ENCODE data around the gene DNAAF1. TPM values are rescaled to one million over a fixed set of nuclear protein-coding genes. Genes with fewer than 3 reads are reported as not detected.
A peak's percentile ranks its signal among the peaks of the same experiment; 100 is the strongest.

The DNAAF1 gene
- total and polyA plus RNA-seq, 2 of the 4 experiments (the other 2 are of a cell fraction): 0.05 TPM; not detected in 1

DNA sequence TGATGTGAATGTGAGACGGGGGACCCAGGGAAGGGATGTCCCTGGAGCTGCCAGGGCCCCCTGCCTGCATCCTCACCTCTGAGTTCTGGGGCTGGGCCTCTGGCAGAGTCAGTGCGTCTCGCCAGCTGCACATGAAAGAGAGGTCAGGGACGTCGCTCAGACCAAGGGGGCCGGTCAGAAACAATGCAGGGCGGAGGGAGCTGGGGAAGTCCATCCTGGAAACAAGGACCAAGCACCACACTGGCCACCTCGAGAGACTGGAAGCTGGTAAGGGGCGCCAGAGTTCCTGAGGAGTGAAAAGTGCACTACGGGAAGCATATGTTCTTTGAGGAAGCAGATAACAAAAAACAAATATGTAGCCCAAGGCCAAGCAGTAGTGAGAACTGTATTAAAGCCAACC is 39.7 kb downstream of the DNAAF1 start:
- H4K91ac ChIP-seq (ENCODE audit: insufficient read depth, low read depth, low read length): no peak overlapping the region
- no peak overlapping the region for H3K27ac ChIP-seq (ENCODE audit: insufficient read depth, low read length)
- dilution Hi-C loops (cut with HindIII; ENCODE audit: low sequenced_read_pairs, unreplicated experiment): no loop called here
- no TSS peak for BruUV-seq (replicated peaks)
- intact Hi-C loops (cut with micrococcal nuclease): no loop called here
- CTCF ChIA-PET: no interaction called here
- H3K56ac ChIP-seq (ENCODE audit: extremely low read depth, insufficient read depth, low read length): no peak overlapping the region
- H4K20me1 ChIP-seq (ENCODE audit: insufficient read depth, low read length): 0 out of 2 replicates have a peak, but pooled peaks cover 9% of the 10 kb centered on the region
- POLR2A ChIA-PET (ENCODE audit: unreplicated experiment): interaction anchor here (0.5 kb wide), 1 partner anchor 59 kb away, joined by 3 read pairs; no protein-coding TSS in a partner anchor
- no peak overlapping the region for H4K8ac ChIP-seq (ENCODE audit: low read depth in 2 of 2, low read length in 2 of 2)
- peaks cover 16 to 48% of the 10 kb centered on the region in 2 experiments for H3K79me1 ChIP-seq (ENCODE audit: low read depth in 1 of 2, low read length in 2 of 2)
- no peaks in the 10 kb centered on the region for H3K9me3 ChIP-seq (ENCODE audit: control insufficient read depth, insufficient read depth, low read length)
- no peak overlapping the region for H2BK5ac ChIP-seq (ENCODE audit: low read depth, low read length, poor library complexity, severe bottlenecking)
- no peak overlapping the region for H2AK5ac ChIP-seq (ENCODE audit: low read depth, low read length)
- peaks cover 3% of the 10 kb centered on the region for H3K4me1 ChIP-seq (ENCODE audit: control insufficient read depth, insufficient read depth, low read length)
- H3K18ac ChIP-seq (ENCODE audit: low read depth, low read length): no peak overlapping the region
- no peak for TF ChIP-seq BHLHE40 (IDR thresholded peaks at IDR 0.05; ENCODE audit: low read depth, low read length)
- TF ChIP-seq MAFK (IDR thresholded peaks at IDR 0.05; ENCODE audit: low read depth, low read length): no peak
- no peak for TF ChIP-seq SMC3 (IDR thresholded peaks at IDR 0.05; ENCODE audit: low read depth, low read length)
- TF ChIP-seq ELK1 (IDR thresholded peaks at IDR 0.05; ENCODE audit: borderline replicate concordance, low read depth, low read length): no peak
- no peak for TF ChIP-seq CEBPB (IDR thresholded peaks at IDR 0.05; ENCODE audit: low read depth, low read length)
- TF ChIP-seq USF2 (IDR thresholded peaks at IDR 0.05; ENCODE audit: low read depth, low read length): no peak
- no peak for TF ChIP-seq RAD21 (IDR thresholded peaks at IDR 0.05; ENCODE audit: low read length)
- no peak for TF ChIP-seq MXI1 (IDR thresholded peaks at IDR 0.05; ENCODE audit: borderline replicate concordance, low read depth, low read length)
- no peak for TF ChIP-seq POLR2A (IDR thresholded peaks at IDR 0.05; ENCODE audit: low read depth, low read length)
- no peak for TF ChIP-seq CHD1 (IDR thresholded peaks at IDR 0.05; ENCODE audit: low read depth, low read length)
- TF ChIP-seq, protein P1, sequence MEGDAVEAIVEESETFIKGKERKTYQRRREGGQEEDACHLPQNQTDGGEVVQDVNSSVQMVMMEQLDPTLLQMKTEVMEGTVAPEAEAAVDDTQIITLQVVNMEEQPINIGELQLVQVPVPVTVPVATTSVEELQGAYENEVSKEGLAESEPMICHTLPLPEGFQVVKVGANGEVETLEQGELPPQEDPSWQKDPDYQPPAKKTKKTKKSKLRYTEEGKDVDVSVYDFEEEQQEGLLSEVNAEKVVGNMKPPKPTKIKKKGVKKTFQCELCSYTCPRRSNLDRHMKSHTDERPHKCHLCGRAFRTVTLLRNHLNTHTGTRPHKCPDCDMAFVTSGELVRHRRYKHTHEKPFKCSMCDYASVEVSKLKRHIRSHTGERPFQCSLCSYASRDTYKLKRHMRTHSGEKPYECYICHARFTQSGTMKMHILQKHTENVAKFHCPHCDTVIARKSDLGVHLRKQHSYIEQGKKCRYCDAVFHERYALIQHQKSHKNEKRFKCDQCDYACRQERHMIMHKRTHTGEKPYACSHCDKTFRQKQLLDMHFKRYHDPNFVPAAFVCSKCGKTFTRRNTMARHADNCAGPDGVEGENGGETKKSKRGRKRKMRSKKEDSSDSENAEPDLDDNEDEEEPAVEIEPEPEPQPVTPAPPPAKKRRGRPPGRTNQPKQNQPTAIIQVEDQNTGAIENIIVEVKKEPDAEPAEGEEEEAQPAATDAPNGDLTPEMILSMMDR (conservative IDR thresholded peaks at IDR 0.05; ENCODE audit: low read depth, low read length): no peak
- no peak for TF ChIP-seq NFE2L2 (IDR thresholded peaks at IDR 0.05; ENCODE audit: low read depth, low read length)
- H3K4me3 ChIP-seq (ENCODE audit: insufficient read depth, low read depth, low read length): no peak overlapping the region
- H2BK20ac ChIP-seq (ENCODE audit: low read depth, low read length): no peak overlapping the region
- H3K36me3 ChIP-seq (ENCODE audit: control insufficient read depth, insufficient read depth, low read length): peaks cover 43% of the 10 kb centered on the region
- no peak for ATAC-seq (ENCODE audit: low read depth)
- H2AFZ ChIP-seq (replicated peaks; ENCODE audit: low read length, poor library complexity): no peak overlapping the region
- no peak overlapping the region for H2BK15ac ChIP-seq (ENCODE audit: low read depth, low read length)
- no peak overlapping the region for H3K9ac ChIP-seq (ENCODE audit: low read depth, low read length)
- WGBS, 2 experiments (ENCODE audit: extremely low coverage in 2 of 2, insufficient read length in 1 of 2): 85% methylated on average over 5 of the region's 10 CpGs; no CpG with 5 or more reads in 1 of the 2 experiments
- no peak overlapping the region for H3K4me2 ChIP-seq (ENCODE audit: low read depth, low read length)
- peaks cover 6% of the 10 kb centered on the region; the same call in 1 of the 2 replicates for H3K9me1 ChIP-seq (ENCODE audit: insufficient read depth, low read length)
- H3K4ac ChIP-seq (ENCODE audit: low read depth, low read length): no peak overlapping the region
- H2AK9ac ChIP-seq (replicated peaks; ENCODE audit: low read depth, low read length, poor library complexity): peak overlapping the region; percentile 13
- H3K27me3 ChIP-seq (ENCODE audit: control insufficient read depth, insufficient read depth, low read length): no peaks in the 10 kb centered on the region; the same call in 1 of the 2 replicates
- H4K5ac ChIP-seq (ENCODE audit: low read depth, low read length): no peak overlapping the region
- no peak overlapping the region for H2BK120ac ChIP-seq (ENCODE audit: low read depth, low read length)
- DNase-seq: no peak
- no peak overlapping the region for H3K14ac ChIP-seq (replicated peaks; ENCODE audit: low read depth, low read length)
- in situ Hi-C loops (cut with MboI; ENCODE audit: low sequenced_read_pairs): no loop called here
- no peak overlapping the region for H3K23ac ChIP-seq (ENCODE audit: low read depth, low read length)
